ENCODE measurements around the gene TRMT11.

The TRMT11 gene

DNA sequence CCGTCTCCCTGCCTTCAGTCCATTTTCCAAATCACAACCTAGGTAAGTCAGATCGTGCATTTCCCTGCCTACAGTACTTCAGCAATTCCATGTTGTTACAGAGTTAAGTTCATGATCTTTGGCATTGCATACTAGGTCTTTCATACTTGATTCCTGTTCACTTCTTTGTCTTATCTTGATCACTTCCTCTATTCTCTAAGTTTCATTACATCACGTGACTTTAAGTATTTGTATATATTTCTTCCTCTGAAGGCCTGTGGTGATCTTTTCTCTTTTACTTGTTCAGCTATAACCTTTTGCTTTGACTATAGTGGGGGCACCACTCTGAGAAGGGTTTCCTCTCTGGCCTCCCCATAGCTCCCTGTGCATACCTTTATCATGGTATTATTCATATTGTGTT, 100.2 kb downstream of the TRMT11 start:
- TF ChIP-seq TAF1 (IDR thresholded peaks at IDR 0.05; ENCODE audit: borderline replicate concordance, insufficient read depth, low read length) (no peak), SIN3A (IDR thresholded peaks at IDR 0.05; ENCODE audit: borderline replicate concordance, insufficient read depth, low read length) (no peak), POLR2AphosphoS5 (IDR thresholded peaks at IDR 0.05; ENCODE audit: low read depth, low read length) (no peak), FOXP2 (optimal IDR thresholded peaks at IDR 0.05; ENCODE audit: borderline replicate concordance, extremely low read depth, extremely low read length, insufficient read depth) (no peak)
- TF ChIP-seq, protein P1, sequence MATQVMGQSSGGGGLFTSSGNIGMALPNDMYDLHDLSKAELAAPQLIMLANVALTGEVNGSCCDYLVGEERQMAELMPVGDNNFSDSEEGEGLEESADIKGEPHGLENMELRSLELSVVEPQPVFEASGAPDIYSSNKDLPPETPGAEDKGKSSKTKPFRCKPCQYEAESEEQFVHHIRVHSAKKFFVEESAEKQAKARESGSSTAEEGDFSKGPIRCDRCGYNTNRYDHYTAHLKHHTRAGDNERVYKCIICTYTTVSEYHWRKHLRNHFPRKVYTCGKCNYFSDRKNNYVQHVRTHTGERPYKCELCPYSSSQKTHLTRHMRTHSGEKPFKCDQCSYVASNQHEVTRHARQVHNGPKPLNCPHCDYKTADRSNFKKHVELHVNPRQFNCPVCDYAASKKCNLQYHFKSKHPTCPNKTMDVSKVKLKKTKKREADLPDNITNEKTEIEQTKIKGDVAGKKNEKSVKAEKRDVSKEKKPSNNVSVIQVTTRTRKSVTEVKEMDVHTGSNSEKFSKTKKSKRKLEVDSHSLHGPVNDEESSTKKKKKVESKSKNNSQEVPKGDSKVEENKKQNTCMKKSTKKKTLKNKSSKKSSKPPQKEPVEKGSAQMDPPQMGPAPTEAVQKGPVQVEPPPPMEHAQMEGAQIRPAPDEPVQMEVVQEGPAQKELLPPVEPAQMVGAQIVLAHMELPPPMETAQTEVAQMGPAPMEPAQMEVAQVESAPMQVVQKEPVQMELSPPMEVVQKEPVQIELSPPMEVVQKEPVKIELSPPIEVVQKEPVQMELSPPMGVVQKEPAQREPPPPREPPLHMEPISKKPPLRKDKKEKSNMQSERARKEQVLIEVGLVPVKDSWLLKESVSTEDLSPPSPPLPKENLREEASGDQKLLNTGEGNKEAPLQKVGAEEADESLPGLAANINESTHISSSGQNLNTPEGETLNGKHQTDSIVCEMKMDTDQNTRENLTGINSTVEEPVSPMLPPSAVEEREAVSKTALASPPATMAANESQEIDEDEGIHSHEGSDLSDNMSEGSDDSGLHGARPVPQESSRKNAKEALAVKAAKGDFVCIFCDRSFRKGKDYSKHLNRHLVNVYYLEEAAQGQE (IDR thresholded peaks at IDR 0.05; ENCODE audit: insufficient read depth in 1 of 2, low read depth in 2 of 2, low read length in 2 of 2), result no peak
